Right lobe of liver (tissue), 4 donors: ENCODE data around the gene ZNF333.

ENCODE experiments used
- CTCF ChIP-seq, 4 donors: fragments of 200-600 bp in 3 of 4; fragments of 450-650 bp in 1 of 4; IDR thresholded peaks; one replicate each; pipeline versions ENCODE4 v1.5.1 to v1.8.0; 2016 to 2022; ENCODE audit warnings: antibody characterized with exemption in 4 of 4, mild to moderate bottlenecking in 2 of 4
- POLR2A ChIP-seq: fragments of 450-650 bp; IDR thresholded peaks from one replicate; pipeline ENCODE4 v1.6.1; 2017; ENCODE audit warnings: antibody characterized with exemption, mild to moderate bottlenecking
- donor health status: DM: no; HTN: no; CAD: no.
- donor health status: DM: no; HTN: no; CAD: no.
- donor health status: DM: no; HTN: yes; CAD: no.

DNA sequence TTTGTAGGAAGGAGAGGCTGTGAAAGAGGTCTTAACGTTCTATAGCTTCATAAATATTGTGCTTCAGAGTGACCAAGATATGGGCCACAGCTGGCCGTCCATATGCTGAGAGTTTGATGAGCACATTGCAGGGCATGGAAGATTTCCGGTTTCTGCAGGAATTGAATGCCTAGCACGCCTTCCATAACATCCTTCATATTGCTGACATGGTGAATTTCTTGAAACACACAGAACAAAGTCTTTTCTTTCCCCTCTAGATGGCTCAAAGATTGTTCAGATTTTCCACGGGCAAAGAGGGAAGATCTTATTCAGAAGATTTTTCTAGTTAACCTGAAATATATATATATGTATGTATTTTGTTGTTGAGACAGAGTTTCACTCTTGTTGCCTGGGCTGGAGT is 46.1 kb downstream of the ZNF333 start:
- TF ChIP-seq CTCF (IDR thresholded peaks at IDR 0.05) (no peak), POLR2A (no peak)
